ENCODE measurements around the gene IL1RAPL2.

Gene IL1RAPL2

GRCh38 chrX:105209406-105209805, 643.4 kb downstream of the IL1RAPL2 start:
- TF ChIP-seq BACH2 (CRISPR knock-in tag; IDR thresholded peaks at IDR 0.05; ENCODE audit: borderline replicate concordance) (no peak), ARNTL (CRISPR knock-in tag; IDR thresholded peaks at IDR 0.05; ENCODE audit: borderline replicate concordance, low read depth) (no peak), GLIS3 (CRISPR knock-in tag; IDR thresholded peaks at IDR 0.05) (no peak), ZNF8 (CRISPR knock-in tag; IDR thresholded peaks at IDR 0.05) (no peak), ESRRG (CRISPR knock-in tag; IDR thresholded peaks at IDR 0.05) (no peak), PATZ1 (CRISPR knock-in tag; IDR thresholded peaks at IDR 0.05; ENCODE audit: borderline replicate concordance) (no peak), POU6F1 (CRISPR knock-in tag; IDR thresholded peaks at IDR 0.05; ENCODE audit: borderline replicate concordance, low read depth) (no peak), RARB (CRISPR knock-in tag; IDR thresholded peaks at IDR 0.05) (no peak), CREB5 (CRISPR knock-in tag; IDR thresholded peaks at IDR 0.05; ENCODE audit: low read depth) (no peak), TCF4 (CRISPR knock-in tag; IDR thresholded peaks at IDR 0.05; ENCODE audit: borderline replicate concordance) (no peak), ZFP30 (CRISPR knock-in tag; IDR thresholded peaks at IDR 0.05) (no peak), CSRNP3 (CRISPR knock-in tag; IDR thresholded peaks at IDR 0.05) (no peak), ZNF565 (CRISPR knock-in tag; conservative IDR thresholded peaks at IDR 0.05; ENCODE audit: low read depth) (no peak), ZNF70 (CRISPR knock-in tag; IDR thresholded peaks at IDR 0.05) (no peak), CSDC2 (CRISPR knock-in tag; IDR thresholded peaks at IDR 0.05) (no peak), SNAI2 (CRISPR knock-in tag; IDR thresholded peaks at IDR 0.05) (no peak), ZC3H10 (CRISPR knock-in tag; IDR thresholded peaks at IDR 0.05) (no peak), PPARA (CRISPR knock-in tag; IDR thresholded peaks at IDR 0.05; ENCODE audit: borderline replicate concordance) (no peak), ISL1 (CRISPR knock-in tag; IDR thresholded peaks at IDR 0.05) (no peak), TOX (CRISPR knock-in tag; IDR thresholded peaks at IDR 0.05; ENCODE audit: borderline replicate concordance) (no peak)
- ATAC-seq, result no peak

GRCh38 chrX:105210258-105210657, 644.3 kb downstream of the IL1RAPL2 start:
- TF ChIP-seq ISL1 (CRISPR knock-in tag; IDR thresholded peaks at IDR 0.05) (no peak), ZNF70 (CRISPR knock-in tag; IDR thresholded peaks at IDR 0.05) (no peak), ZFP30 (CRISPR knock-in tag; IDR thresholded peaks at IDR 0.05) (no peak)
- no peak for ATAC-seq

GRCh38 chrX:105211066-105211575, 645.1 kb downstream of the IL1RAPL2 start:
- no peak for ATAC-seq
- TF ChIP-seq ARNTL (CRISPR knock-in tag; IDR thresholded peaks at IDR 0.05; ENCODE audit: borderline replicate concordance, low read depth) (no peak), ZFP3 (CRISPR knock-in tag; IDR thresholded peaks at IDR 0.05) (no peak), GLIS3 (CRISPR knock-in tag; IDR thresholded peaks at IDR 0.05) (no peak), ESRRG (CRISPR knock-in tag; IDR thresholded peaks at IDR 0.05) (no peak), ISL1 (CRISPR knock-in tag; IDR thresholded peaks at IDR 0.05) (no peak)

GRCh38 chrX:105219454-105220401, 653.7 kb downstream of the IL1RAPL2 start:
- no peak for ATAC-seq
- no peak for TF ChIP-seq ISL1 (CRISPR knock-in tag; IDR thresholded peaks at IDR 0.05)
- TF ChIP-seq TSHZ2 (CRISPR knock-in tag; IDR thresholded peaks at IDR 0.05), result no peak
- TF ChIP-seq ZNF8 (CRISPR knock-in tag; IDR thresholded peaks at IDR 0.05), result no peak
- no peak for TF ChIP-seq ZFP3 (CRISPR knock-in tag; IDR thresholded peaks at IDR 0.05)
- TF ChIP-seq ZFP30 (CRISPR knock-in tag; IDR thresholded peaks at IDR 0.05), result no peak
- TF ChIP-seq ZC3H10 (CRISPR knock-in tag; IDR thresholded peaks at IDR 0.05), result no peak
- no peak for TF ChIP-seq ZNF565 (CRISPR knock-in tag; conservative IDR thresholded peaks at IDR 0.05; ENCODE audit: low read depth)
- no peak for TF ChIP-seq POU6F1 (CRISPR knock-in tag; IDR thresholded peaks at IDR 0.05; ENCODE audit: borderline replicate concordance, low read depth)
- TF ChIP-seq CREB5 (CRISPR knock-in tag; IDR thresholded peaks at IDR 0.05; ENCODE audit: low read depth), result no peak
